AG04450 (cell line): ENCODE data around the gene RNF224. TPM values are rescaled to one million over a fixed set of nuclear protein-coding genes. Genes with fewer than 3 reads are reported as not detected.
A peak's percentile ranks its signal among the peaks of the same experiment; 100 is the strongest.

Experiments used
- CTCF ChIA-PET: fragments of 300-600, 350-600 bp; formaldehyde crosslinking; extraction: SDS; loops from one replicate; lab custom pipeline; 2022; ENCODE audit warnings: antibody characterized with exemption, inconsistent platforms; lab: Charles Lee
- POLR2A ChIA-PET: fragments of 350-600 bp; formaldehyde crosslinking; extraction: SDS; loops from one replicate; lab custom pipeline; 2021; ENCODE audit warnings: antibody characterized with exemption, inconsistent platforms; lab: Yijun Ruan, JAX
- DNase-seq: peaks from one replicate; pipeline ENCODE4 v3.0.0-alpha.2; 2011; ENCODE audit warnings: low read depth, low spot score
- H3K27ac ChIP-seq: one replicate; pipeline ENCODE4 v1.5.1; 2012; ENCODE audit warnings: low read depth, low read length, control low read depth
- H3K27me3 ChIP-seq: one replicate; pipeline ENCODE4 v1.6.0; 2012; ENCODE audit warnings: low read length; ENCODE audit not compliant: control insufficient read depth, insufficient read depth
- H3K4me3 ChIP-seq: 2 replicates; pipeline ENCODE4 v1.5.1; 2011; ENCODE audit warnings: mild to moderate bottlenecking, low read depth, low read length, control low read depth
- H3K9me3 ChIP-seq: 2 replicates; pipeline ENCODE4 v1.5.1; 2012; ENCODE audit warnings: low read length; ENCODE audit not compliant: control insufficient read depth, insufficient read depth
- CTCF ChIP-seq: IDR thresholded peaks from 2 replicates; pipeline ENCODE4 v1.5.1; 2011; ENCODE audit warnings: low read depth, low read length, control low read depth, inconsistent platforms
- polyA minus RNA-seq: library from RNA; depleted of rRNA, polyadenylated mRNA; stranded (reverse); fragments of >200 nt; gene quantifications from 2 replicates; pipeline ENCODE4 v1.2.3, GENCODE V29; 2011; rRNA and poly(A)+ RNA removed
- polyA plus RNA-seq: library from polyadenylated mRNA; depleted of rRNA; stranded (reverse); fragments of >200 nt; gene quantifications from 2 replicates; pipeline ENCODE4 v1.2.3, GENCODE V29; 2011; rRNA removed

Gene RNF224
- polyA plus RNA-seq (not detected in 2 replicates), polyA minus RNA-seq (not detected in 2 replicates)

- peak; percentile 85 for TF ChIP-seq CTCF
- H3K27ac ChIP-seq, result no peak within 1 kb of the TSS
- H3K27me3 ChIP-seq, result no peaks in the 10 kb centered on the region
- CTCF ChIA-PET, result interaction anchor here (0.6 to 2.4 kb wide), 12 partner anchors 9 to 199 kb away, joined by 3 to 14 read pairs (median 4); no protein-coding TSS in a partner anchor
- H3K4me3 ChIP-seq, result no peak within 1 kb of the TSS
- H3K9me3 ChIP-seq, result no peaks in the 10 kb centered on the region; the same call in 1 of the 2 replicates
- POLR2A ChIA-PET, result interaction anchor here (0.8 to 1.8 kb wide), 4 partner anchors 13 to 140 kb away, joined by 3 to 7 read pairs (median 4); partner anchors contain the start of genes MAN1B1 and TUBB4B
- DNase-seq, result peak; percentile 38
Observed at GRCh38 chr9:137227054-137227852, at the start of gene RNF224. Gene RNF224, plus strand, starts transcription at chr9:137227502. Its CDS starts 834 bp downstream, at chr9:137228336.

- H3K27ac ChIP-seq, result no peak overlapping the region
- TF ChIP-seq CTCF, result no peak
- H3K9me3 ChIP-seq, result no peaks in the 10 kb centered on the region; the same call in 1 of the 2 replicates
- H3K4me3 ChIP-seq, result no peak overlapping the region
- H3K27me3 ChIP-seq, result peaks cover 5% of the 10 kb centered on the region
- POLR2A ChIA-PET, result interaction anchor here (1.2 kb wide), 1 partner anchor 11 kb away, joined by 3 read pairs; no protein-coding TSS in a partner anchor
- DNase-seq, result no peak
- CTCF ChIA-PET, result no interaction called here
Observed at GRCh38 chr9:137178201-137178938, 48.9 kb upstream of the RNF224 start.

- Histone ChIP-seq H3K27ac (no peak overlapping the region), H3K4me3 (no peak overlapping the region), H3K9me3 (no peaks in the 10 kb centered on the region; the same call in 1 of the 2 replicates), H3K27me3 (peaks cover 5% of the 10 kb centered on the region)
- CTCF ChIA-PET, result no interaction called here
- DNase-seq, result no peak
- POLR2A ChIA-PET, result interaction anchor here (1.2 kb wide), 1 partner anchor 10 kb away, joined by 3 read pairs; no protein-coding TSS in a partner anchor
- TF ChIP-seq CTCF, result no peak
Observed at GRCh38 chr9:137178939-137179630, 48.2 kb upstream of the RNF224 start.

GRCh38 chr9:137179761-137180160 is 47.5 kb upstream of the RNF224 start:
- ChIA-PET CTCF (no interaction called here), POLR2A (interaction anchor here (1.2 kb wide), 3 partner anchors 9 to 61 kb away, joined by 3 read pairs; partner anchors contain the start of gene TUBB4B)
- no peak for DNase-seq
- Histone ChIP-seq H3K4me3 (no peak overlapping the region), H3K27ac (no peak overlapping the region), H3K9me3 (no peaks in the 10 kb centered on the region), H3K27me3 (no peaks in the 10 kb centered on the region)
- no peak for TF ChIP-seq CTCF
